Stimulated activated CD8-positive, alpha-beta memory T cell treated with anti-CD3 and anti-CD28 coated beads, Interleukin-7, amount 100 ng/mL, for 4 hours (primary cell): ENCODE results near the gene ABHD17B.
"Not testable (repeated sequence)": the region's sequence is repeated elsewhere in the genome, so short reads cannot be mapped to it uniquely, and the experiment has no call there.

Experiments
- DNase-seq, 2 donors: peaks; one replicate each; pipeline ENCODE4 v3.0.0-alpha.2; 2020; ENCODE audit warnings: low read depth in 2 of 2

The ABHD17B gene

DNA sequence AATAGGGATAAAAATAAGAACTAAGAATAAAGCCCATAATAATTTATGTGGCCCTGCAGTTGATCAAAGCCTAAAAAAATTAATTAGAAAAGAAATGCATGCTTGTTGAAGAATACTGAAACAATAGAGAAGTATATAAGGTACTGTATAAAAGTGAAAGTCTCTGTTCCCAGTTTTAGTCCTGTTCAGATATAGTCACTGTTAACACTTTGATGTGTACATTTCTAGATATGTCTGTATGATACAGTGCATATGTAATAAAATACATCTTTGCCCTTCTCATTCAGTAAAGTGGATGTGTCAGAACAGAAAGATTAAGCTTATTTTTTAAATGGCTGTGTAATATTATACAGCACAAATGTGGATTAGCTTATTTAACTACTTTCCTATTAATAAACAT lies 4.5 kb upstream of the ABHD17B start:
- DNase-seq: no peak

DNA sequence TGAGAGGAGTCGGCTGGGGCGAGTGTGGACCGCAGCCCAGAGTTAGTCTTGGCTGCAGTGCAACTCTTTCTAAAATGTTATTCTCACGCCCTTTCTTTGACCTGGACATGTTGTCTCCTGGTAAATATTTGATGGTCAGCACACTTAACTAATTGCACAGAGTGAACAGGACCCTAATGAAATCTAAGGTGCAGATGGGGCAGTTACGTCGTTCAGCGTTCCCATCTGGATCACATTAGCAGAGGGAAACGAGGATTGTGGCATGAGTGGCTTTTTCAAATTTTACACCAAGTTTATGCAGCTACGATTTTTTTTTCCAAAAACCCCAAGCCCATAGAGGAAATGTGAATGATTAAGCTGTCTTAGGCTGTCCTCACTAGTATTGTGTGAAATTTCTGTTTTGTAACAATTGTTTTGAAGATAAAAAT lies 929 bp upstream of the ABHD17B start:
- no peak for DNase-seq

DNA sequence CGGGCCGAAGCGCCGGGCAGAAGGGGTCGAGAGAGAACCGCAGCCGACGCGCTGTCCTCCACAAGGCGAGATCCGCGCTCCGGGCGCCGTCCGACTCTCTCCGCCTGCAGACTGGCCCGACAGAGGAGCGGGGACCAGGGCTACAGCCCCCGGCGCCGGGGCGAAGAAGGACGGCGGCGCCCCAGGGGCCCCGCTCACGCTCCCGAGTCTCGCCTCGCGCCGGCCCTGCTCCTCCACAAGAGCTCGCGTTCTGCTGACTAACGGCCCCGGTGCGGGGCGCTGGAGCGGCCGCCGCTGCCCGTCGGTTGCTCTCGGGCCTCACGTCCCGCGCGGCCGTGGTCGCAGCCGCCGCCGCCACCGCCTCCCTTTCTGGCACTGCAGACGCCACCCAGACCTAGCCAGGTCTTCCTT lies 338 bp downstream of the ABHD17B start:
- no peak for DNase-seq

DNA sequence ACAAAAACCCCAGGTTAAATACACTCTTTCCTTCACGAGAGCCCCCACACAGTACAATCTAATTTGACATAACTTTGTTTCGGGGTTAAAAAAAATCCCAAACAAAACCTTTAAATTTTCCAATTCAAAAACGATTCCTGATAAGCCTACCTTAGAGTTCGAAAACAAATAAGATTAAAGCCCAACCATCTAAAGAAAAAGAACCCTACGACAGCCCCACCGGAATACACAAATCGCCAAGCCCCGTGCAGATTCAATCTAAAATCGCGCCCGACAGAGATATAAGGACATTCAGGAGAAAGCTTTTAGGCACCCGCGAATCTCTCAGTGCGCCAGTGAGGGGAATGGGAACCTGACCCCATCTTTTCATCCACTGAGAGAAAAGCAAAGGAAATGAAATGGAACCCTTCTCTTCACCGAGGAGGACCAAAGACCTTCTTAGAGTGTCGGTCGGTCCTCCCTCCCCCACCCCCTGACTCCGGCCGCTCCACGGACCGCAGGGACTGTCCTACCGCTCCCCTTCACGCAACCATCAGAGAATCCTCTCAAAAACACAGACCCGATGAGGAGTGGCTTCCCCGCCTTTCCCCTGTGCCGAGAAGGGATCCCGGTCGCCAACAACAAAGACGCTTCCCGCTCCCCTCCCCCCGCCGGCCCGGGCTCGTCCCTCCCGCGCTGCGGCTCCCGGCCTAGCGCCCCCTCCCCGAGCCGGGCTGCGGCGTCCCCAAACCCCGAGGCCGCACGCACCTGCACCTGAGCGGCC lies 925 bp downstream of the ABHD17B start:
- peak in 1 of 2 donors; percentile 26 for DNase-seq

DNA sequence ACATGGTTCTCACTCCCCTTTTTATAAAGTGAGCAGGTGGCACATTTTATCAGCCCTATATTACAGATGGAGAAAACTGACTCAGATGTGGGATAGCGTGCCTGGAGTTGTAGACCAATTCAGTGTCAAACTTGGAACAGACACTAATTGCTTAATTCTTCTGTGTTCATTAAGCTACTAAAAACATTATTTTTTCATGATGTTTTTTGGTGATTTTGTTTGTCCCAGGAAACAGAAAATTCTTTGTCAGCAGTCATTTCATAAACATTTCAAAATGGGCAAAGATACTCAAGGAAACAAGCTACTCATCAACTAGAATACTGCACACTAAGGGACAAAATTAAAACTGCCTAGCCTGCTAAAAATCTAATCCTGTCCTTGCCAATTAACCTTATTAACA lies 2.2 kb downstream of the ABHD17B start:
- DNase-seq: no peak

DNA sequence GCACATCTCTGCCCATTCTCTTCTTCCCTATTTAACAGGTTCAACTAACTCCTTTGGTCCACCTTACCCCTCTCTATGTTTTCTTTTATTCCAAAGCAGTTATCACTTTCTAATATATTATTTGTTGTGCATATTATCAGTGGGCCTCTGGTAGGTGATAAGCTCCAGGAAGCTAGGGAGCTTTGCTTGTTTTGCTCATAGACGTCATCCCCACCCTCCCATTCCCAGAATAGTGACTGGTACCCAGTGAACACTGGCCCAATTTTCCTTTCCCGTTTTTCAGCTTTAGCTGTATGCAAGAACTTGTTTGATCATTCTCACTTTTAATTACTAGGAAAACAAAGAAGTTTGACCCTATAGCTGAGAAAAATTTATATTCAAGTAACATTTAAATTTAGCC lies 6.9 kb downstream of the ABHD17B start:
- no peak for DNase-seq

DNA sequence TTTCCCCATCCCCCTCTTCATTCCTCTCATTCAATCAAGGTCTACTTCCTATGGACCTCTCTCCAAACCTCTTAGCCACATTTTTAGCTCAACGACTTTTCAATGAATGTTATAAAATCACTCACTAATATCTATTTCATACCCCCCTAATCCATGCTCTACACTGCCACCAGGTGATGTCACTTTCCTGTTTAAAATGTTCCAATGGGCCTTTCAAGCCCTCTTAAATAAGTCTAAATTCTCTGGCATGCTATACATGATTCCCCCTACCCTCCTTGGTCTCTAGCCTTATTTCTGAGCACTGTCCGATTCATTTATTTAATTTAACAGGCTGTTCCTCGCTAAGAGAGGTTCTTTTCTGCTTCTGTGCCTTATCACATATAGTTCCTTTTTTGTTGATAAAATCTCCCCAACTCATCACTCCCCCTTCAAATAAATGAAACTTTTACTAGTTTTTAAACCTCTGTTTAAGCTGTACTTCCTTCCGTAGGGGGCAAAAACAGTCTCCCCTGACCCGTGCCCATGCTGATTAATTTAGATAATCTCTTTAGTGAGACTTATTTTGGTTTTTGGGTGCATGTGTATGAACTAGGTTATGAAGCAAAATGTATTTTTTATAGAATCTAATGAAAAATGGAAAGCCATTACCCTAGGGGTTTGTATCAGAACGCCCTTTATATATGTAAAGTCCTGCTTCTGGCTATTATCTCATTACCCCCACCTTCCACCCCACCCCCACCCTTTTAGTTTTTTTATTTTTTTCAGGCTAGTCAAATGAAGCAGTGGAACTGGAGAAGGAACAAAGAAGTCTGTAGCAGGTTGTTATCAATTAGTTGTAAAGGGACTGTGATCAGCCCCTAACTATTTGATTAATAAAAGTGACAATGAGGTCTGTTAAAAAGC lies 9.0 kb downstream of the ABHD17B start:
- DNase-seq: no peak

DNA sequence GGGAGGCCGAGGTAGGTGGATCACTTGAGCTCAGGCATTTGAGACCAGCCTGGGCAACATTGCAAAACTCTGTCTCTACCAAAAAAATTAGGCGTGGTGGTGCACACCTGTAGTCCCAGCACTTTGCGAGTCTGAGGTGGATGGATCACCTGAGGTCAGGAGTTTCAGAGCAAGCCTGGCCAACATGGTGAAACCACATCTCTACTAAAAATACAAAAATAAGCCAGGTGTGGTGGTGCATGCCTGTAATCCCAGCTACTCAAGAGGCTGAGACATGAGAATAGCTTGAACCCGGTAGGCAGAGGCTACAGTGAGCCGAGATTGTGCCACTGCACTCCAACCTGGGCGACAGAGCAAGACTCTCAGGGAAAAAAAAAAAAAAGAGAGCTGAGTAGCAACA lies 12.2 kb downstream of the ABHD17B start:
- DNase-seq: not testable (repeated sequence)

DNA sequence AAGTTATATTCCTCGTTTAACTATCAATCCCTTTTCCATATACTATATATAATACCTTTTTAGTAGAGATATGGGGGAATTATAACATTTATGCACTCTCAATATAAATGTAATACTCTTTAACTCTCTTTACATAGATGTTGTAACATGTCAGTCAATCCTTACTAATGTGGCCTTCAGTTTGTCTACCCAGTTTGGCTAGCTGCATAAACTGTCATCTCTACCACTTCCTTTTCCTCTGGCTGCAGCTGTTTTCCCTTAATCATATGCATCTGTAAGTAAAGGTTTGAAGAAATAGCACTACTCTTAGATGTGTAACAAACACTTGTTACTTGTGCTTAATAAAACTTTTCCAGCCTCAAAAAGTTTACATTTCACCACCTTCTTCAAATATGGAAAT lies 13.4 kb downstream of the ABHD17B start:
- DNase-seq: no peak

DNA sequence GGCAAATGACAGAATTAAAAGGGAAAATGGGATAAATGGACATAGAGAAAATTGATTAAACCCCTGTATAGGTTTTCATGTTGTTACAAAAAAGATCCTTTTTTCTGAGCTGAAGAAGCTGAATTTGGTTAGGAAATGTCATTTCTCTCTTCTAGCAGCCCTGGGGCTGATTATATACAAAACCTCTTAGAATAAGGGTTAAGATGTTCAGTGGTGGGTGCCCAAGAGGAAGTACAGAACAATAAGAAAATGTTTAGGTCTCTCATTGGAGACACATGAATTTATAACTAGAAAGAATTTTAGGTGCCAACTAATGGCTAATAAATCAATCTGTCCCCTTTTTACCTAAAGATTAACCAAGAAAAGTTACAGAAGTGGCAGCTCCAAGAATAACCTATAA lies 14.2 kb downstream of the ABHD17B start:
- DNase-seq: no peak

DNA sequence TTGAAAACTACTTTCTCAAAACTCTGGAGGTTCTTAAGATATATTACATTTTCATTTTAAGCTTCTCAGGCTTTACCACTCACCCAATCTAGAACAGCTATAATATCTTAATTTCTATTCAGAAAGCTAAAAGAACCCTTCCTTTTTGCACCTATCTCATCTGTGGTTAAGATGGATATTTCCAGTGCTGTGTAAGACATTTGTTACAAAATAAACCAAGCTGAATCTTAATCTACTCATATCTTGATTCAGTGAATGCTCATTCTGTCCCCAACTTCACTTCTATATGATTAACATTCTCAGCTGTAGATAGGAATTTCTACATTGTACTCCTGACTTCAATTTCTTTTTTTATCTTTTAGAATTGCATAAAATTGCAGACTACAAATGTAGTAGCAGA lies 15.0 kb downstream of the ABHD17B start:
- no peak for DNase-seq

DNA sequence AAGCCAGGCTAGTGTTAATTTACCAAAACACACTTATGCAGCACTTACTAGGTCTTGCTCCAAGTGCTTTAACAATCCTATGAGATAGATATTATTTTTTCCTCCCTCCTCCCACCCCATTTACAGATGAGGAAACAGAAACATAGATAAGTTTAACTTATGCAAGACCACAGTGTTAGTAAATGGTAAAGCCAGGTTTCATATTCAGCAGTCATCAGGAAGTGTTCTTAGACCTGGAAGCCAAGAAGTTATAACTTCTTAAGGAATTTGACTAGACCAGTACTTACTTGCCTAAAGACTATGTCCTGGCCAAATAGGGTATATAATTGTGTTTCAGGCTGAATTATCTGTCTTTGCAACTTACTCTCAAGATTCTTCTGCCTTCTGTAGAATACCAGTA lies 15.9 kb downstream of the ABHD17B start:
- no peak for DNase-seq

DNA sequence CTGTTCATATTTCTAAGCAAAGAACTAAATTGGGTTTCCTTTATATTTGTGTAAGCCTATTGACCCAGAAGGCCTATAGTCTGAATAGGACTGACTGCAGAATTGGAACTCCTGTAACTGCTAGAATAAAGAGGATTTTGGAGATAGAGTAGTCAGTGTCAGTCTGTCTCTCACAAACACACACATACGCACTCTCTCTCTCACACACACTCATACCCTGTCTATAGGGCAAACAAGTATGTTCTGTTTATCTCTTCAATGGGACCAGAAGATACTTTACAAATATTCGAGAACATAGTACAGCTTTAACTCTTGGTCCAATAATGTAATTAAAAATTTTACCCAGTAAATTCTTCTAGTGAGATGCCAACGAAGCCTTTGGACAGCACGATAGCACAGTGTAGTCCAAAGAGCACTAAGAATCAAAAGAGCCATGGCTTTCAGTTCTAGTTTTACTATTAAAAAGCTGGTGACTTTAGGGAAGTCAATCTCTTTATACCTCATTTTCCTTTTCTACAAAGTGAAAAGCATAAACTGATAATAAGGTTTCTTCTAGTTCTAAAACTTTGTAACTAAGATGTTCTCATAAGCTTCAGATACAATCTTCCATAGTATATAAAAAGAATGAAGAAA lies 19.3 kb downstream of the ABHD17B start:
- no peak for DNase-seq

DNA sequence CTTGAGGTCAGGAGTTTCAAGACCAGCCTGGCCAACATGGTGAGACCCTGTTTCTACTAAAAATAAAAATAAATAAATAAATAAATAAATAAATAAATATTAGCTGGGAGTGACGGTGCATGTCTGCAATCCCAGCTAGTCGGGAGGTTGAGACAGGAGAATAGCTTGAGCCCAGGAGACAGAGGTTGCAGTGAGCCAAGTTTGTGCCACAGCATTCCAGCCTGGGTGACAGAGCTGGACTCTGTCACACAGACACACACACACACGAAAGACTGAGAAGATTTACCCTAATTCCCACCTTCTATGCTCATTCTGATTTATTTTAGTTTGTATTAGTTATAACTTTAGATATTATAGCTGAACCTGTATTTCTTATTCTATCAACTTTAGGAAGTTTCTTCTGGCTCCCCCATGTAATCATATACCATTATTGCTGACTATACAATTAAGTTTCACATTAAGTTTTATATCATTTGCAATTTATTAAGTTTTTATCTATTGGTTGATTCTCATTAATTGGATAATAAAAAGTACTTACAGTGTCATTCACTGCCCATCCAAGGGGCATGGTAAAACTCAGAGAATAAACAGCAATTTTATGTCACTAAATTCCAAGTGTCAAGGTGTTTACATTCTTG lies 20.8 kb downstream of the ABHD17B start:
- DNase-seq: no peak

DNA sequence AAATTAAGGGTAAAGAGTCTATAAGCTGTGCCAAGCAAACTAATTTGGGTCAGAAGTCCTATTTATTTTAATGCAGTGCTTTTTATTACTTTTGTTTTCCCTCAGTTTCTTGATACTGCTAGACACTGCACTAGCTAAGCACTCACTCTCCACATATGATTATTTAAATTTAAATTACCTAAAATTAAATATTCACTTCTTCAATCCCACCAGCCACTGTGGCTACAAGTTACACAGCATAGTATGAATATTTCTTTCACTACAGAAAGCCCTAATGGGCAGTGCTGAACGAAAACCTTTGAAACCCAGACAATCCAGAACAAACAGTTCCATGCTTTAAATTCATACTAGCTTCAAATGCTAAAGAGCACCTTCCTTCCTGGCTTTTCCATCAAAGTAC lies 23.6 kb downstream of the ABHD17B start:
- DNase-seq: no peak

DNA sequence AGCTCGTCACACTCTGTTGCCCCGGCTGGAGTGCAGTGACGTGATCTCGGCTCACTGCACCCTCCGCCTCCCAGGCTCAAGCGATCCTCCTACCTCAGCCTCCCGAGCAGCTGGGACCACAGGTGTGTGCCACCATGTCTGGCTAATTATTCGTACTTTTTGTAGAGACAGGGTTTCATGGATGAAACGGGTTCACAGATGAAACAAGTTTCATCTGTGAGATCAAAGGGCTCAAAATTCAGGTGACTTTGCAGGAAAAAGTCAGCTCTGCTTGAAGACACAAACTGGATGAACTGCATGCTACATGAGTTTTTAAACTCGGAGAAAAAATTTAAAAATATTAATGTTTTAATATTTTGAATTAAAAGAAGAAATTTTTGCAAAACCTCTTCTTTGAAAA lies 24.5 kb downstream of the ABHD17B start:
- no peak for DNase-seq

DNA sequence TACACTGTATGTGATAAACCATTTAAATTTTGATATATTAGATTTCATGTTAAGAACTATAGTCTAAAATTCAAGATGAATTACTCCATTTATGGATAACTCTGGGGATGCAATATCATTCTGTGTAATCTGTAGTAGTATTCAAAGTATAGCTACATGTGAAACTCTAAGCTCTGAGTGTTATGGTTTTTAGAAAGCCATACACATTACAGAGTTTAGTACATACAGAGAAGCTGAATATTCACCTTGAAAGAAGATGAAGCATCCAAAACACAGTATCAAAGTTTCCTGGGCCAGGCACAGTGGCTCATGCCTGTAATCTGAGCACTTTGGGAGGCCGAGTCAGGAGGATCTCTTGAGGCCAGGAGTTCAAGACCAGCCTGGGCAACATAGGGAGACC lies 25.0 kb downstream of the ABHD17B start:
- DNase-seq: no peak

DNA sequence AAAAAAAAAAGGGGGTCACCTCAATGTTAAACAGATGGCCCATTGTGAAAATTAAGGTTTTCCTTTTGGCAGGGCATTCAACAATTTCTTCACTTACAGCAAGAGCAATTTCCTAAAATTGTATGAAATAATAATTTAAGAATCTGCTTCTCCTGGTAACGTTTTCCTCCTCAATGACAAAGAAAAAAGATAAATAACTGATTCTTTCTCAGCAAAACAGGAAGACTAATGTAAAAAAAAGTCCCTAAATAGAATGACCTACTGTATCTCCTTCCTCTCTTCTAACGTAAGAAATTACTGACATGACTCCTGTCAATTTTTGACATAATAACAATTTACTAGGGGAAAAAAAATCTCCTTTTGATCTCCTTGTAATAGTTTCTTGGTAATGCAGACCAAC lies 25.5 kb downstream of the ABHD17B start:
- DNase-seq: no peak

DNA sequence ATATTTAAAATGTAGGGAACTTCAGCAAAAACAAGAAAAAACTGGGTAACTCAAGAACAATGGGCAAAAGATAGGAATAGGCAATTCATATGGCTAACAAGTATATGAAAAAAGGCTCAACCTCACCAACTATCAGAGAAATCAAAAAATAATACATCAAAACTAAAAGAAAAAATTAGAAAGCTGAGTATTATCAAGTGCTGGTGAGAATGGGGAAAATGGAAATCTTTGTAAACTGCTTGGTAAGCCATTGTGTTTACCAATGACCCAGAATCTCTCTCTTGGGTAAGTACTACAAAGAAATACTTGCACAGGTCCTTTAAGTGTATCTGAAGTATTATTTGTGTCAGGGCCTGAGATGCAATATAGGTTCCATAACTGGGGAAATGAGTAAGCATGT lies 27.0 kb downstream of the ABHD17B start:
- DNase-seq: no peak

DNA sequence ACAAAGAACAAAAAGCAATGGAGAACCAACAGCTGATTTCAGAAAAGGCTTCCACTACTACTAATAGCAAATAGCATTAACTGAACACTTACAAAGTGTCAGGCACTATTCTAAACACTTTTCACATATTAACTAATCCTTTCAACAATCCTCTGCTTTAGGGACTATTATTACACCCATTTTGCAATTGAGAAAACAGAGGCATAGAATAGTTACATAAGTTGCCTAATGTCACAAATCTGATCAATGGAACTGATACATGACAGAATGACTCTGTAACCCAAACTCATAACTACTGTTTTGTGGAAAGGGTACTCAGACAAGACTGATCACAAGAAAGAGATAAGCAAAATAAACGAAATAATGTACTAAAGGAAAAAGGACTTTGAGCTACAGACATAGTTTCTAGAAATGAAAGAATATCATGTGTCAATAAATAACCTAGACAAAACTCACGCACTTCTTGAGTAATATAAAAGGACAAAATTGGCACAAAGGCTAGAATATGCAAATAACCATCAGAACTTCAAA lies 31.3 kb downstream of the ABHD17B start:
- DNase-seq: no peak

DNA sequence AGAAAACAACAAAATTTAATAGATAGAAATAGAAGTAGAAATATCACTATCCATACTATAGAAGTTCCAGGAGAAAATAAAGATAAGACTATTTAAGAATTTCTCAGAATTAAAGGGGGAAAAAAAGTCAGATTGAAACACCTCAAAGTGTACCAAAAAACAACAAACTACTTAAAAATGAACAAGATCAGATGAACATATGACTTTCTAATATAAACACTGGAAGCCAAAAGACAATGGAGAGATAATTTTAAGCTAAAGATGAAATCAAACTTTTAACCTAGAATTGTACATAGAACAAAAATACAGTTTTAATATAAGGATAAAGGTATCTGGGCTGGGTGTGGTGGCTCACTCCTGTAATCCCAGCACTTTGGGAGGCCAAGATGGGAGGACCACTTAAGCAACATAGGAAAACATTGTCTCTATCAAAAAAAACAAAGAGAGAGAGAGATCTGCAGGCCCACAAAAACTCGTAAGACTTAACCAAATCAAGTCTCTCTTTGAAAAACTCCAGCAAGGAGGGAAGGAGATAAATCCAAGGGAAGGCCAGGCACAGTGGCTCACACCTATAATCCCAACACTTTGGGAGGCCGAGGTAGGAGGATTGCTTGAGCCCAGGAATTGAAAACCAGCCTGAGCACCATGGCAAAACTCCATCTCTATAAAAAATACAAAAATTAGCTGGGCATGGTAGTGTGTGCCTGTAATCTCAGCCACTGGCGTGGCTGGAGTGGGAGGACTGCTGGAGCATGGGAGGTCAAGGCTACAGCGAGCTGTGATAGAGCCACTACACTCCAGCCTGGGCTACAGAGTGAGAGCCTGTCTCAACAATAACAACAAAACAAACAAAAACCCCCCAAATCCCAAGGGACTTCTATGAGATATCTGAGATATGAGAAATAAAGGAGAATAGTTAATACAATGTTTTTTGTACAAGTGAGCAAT lies 32.4 kb downstream of the ABHD17B start:
- no peak for DNase-seq
